Stimulated activated effector memory CD8-positive, alpha-beta T cell treated with anti-CD3 and anti-CD28 coated beads, Interleukin-12 subunit alpha, Interleukin-12 subunit beta, amount 100 ng/mL, for 72 hours (primary cell): ENCODE measurements around the gene SBF1.
"Not testable (repeated sequence)": the region's sequence is repeated elsewhere in the genome, so short reads cannot be mapped to it uniquely, and the experiment has no call there.

ENCODE experiments used
- ATAC-seq: fragments of 150-1000 bp; cut with Tn5 transposase; 2 replicates; pipeline ENCODE4 v1.10.0; 2021
- DNase-seq, 2 donors: peaks; one replicate each; pipeline ENCODE4 v3.0.0; 2021 to 2022; ENCODE audit warnings: low spot score in 2 of 2
- H3K27ac Mint-ChIP-seq: one replicate; pipeline ENCODE4 v1.8.0; 2022; ENCODE audit warnings: mild to moderate bottlenecking, mixed read lengths
- H3K36me3 Mint-ChIP-seq: one replicate; pipeline ENCODE4 v1.8.0; 2022; ENCODE audit warnings: mild to moderate bottlenecking, mixed read lengths
- H3K4me1 Mint-ChIP-seq: one replicate; pipeline ENCODE4 v1.8.0; 2022; ENCODE audit warnings: mixed read lengths
- H3K4me3 Mint-ChIP-seq: one replicate; pipeline ENCODE4 v1.8.0; 2022; ENCODE audit warnings: mild to moderate bottlenecking, mixed read lengths
- H3K9me3 Mint-ChIP-seq: one replicate; pipeline ENCODE4 v1.8.0; 2022; ENCODE audit warnings: mixed read lengths

The SBF1 gene

DNA sequence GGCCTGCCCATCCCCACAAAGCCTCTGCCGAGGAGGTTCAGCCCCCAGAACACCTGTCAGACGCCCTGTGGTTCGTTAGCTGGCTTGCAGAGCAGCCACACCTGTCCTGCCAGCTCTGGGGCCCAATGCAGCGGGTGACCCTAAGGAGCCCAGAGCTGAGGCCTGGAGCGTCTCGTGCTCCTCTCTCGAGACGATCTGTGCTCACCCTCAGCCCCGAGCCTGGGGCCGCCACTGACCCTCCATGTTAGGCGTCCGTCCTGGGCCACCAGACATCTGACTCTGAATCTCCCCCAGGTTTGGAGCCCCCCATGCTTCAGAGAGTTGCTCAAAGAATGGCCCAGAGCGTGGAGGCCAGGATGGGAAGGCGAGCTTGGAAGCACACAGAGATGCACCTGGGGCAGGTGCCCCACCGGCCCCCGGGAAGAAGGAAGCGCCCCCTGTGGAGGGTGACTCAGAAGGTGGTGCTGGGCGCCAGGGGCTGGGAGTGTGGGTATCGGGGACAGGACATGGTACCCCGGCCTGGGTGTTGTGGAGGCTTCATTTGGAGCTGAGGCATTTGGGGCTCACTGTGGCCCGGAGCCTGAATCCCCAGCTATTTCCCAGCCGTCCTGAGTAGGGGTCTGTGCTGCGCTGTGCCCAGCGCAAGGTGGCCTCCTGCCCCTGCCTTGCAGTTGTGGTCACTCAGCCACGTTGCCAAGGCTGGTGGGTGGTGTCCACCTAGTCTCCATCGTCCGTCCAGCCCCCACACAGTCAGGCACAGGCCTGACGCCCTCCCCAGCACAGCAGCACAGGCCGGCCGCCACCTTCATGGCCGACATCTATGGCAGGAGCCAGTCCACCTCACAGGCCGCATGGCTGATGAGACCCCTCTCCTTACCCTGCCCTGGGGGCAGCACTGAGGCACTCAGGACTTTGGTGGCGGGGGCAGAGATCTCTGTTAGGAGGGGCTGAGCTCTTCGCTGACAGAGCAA, 36.2 kb downstream of the SBF1 start:
- Mint-ChIP-seq H3K36me3 (peaks cover 52% of the 10 kb centered on the region), H3K9me3 (no peaks in the 10 kb centered on the region), H3K4me1 (peaks cover 10% of the 10 kb centered on the region), H3K27ac (peak overlapping the region; percentile 64), H3K4me3 (no peak overlapping the region)
- DNase-seq (no peak), ATAC-seq (no peak)

DNA sequence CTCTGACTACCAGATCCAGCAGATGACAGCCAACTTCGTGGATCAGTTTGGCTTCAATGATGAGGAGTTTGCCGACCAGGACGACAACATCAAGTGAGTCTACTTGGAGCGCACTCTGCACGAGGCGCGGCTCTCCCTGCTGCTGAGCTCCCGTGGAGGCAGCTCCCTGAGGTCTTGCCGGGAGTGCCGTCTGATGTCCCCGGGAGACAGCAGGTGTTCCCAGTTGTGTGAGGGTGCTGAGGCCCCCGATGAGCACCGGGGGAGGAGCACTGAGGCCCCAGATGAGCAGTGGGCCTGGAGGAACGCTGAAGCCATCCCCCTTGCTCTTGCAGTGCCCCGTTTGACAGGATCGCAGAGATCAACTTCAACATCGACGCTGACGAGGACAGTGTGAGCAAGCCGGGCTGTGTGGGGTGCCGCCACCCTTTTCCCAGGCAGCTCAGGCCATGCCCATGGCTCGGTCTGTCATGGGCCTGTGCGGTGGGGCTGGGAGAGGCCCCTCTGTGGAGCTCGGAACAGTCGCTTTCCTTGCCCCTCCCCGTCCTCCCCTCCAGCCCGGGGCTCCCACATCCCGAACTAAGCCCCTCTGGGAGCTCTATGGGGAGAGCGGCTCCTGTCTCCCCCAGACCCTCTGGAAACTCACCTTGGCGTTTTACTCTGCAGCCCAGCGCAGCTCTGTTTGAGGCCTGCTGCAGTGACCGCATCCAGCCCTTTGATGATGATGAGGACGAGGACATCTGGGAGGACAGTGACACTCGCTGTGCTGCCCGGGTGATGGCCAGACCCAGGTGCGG, 37.1 kb downstream of the SBF1 start:
- Mint-ChIP-seq H3K4me1 (peaks cover 5% of the 10 kb centered on the region), H3K36me3 (peaks cover 43% of the 10 kb centered on the region), H3K9me3 (no peaks in the 10 kb centered on the region), H3K27ac (no peak overlapping the region), H3K4me3 (no peak overlapping the region)
- DNase-seq (no peak), ATAC-seq (no peak)

DNA sequence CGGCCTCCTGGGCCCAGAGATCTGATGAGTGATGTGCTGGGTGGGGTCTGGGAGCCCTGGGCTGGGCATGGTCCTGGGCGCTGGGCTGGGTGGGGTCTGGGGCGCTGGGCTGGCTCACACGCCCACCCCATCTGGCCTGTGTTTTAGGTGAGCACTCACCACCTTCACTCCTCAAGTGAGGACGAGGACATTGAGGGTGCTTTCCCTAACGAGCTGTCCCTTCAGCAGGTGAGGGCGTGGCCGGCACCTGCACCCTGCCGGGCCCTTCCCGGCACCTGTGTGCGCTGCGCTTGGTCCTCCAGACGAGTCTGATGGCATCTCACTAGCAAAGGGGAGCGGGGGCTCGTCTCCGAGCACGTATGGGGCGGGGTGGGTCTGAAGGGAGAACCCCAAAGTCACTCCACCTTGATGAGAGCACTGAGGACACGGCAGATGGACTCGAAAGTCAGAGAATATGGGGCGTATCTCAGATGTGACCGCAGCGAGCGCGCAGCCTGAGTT, 37.9 kb downstream of the SBF1 start:
- peaks cover 41% of the 10 kb centered on the region for H3K36me3 Mint-ChIP-seq
- ATAC-seq = no peak
- H3K27ac Mint-ChIP-seq = no peak overlapping the region
- no peaks in the 10 kb centered on the region for H3K9me3 Mint-ChIP-seq
- no peak overlapping the region for H3K4me3 Mint-ChIP-seq
- DNase-seq = no peak
- peaks cover 5% of the 10 kb centered on the region for H3K4me1 Mint-ChIP-seq

DNA sequence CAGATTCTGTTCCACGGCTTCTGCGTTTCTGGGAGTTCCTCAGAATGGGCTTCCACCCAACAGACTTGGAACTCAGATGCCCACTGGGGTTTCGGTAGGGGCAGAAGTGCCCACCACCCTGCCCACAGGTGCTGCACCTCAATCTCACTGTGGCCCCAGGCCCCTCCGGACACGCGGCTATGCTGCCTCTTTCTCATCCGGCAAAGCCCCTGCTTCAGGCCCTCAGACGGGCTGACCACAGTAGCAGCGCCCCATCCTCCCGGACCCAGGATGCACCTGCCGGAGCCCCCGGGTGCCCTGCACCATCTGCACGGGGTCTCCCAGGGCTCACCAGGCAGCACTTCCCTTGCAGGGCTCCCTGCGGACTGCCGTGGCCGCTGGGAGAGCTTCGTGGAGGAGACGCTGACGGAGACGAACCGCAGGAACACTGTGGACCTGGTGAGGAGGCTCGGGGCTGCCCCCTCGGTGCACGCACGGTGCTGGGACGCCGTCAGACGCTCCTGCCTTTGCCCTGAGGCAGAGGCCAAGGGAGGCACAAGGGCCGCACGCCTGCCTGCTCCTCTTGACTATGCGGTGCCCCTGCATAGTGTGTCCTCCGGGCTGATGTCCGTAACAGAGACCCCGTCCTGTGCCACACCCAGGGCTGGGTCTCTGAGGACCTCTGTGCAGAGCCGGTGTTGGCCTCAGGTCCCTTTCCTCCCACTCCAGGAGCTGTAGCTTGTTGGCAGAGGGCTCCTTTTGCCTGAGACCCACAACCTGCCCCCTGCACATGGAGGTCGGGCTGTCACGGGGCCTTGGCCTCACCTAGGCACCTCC, 38.6 kb downstream of the SBF1 start:
- ATAC-seq = no peak
- Mint-ChIP-seq H3K27ac (no peak overlapping the region), H3K36me3 (peaks cover 41% of the 10 kb centered on the region)

DNA sequence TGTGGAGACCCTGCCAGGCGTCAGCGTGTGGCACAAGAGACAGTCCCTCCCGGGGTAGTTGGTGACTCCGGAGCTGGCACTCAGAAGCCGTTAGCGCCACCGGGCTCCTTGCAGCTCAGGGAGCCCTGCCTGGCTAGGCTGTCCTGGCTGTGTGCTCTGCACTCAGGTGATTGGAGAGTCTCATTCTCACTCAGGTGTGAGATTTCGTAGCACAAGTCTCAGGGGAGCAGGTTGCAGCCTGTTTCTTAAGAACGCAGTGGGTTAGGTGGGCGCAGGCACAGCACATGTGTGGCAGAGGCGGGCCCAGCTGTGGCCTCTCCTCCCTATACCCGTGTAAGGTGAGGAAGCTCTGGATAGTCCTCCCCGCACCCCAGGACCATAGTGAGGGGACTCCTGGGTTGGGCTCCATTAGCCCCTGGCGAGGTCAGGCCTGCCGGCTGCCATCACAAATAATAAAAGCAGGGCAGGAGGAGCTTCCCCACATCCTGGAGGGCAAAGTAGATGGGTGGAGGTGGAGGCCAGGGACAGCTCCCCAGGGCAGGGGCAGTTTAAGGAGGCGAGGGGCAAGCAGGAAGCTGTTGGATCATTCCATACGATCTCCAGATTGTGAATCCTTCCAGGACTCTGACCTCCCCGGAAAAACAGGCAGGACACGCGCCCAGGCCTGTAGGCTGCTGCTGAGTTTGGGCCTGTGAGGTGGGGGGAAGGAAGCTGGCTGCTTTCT, 39.4 kb downstream of the SBF1 start:
- H3K4me1 Mint-ChIP-seq = peaks cover 5% of the 10 kb centered on the region
- no peak for ATAC-seq
- no peak for DNase-seq
- no peak overlapping the region for H3K4me3 Mint-ChIP-seq
- no peaks in the 10 kb centered on the region for H3K9me3 Mint-ChIP-seq
- peaks cover 41% of the 10 kb centered on the region for H3K36me3 Mint-ChIP-seq
- H3K27ac Mint-ChIP-seq = peak overlapping the region; percentile 81

More for the DNA sequence above, 38.6 kb downstream of the SBF1 start:
- H3K4me3 Mint-ChIP-seq = no peak overlapping the region
- H3K9me3 Mint-ChIP-seq = no peaks in the 10 kb centered on the region
- peaks cover 5% of the 10 kb centered on the region for H3K4me1 Mint-ChIP-seq
- DNase-seq = no peak

DNA sequence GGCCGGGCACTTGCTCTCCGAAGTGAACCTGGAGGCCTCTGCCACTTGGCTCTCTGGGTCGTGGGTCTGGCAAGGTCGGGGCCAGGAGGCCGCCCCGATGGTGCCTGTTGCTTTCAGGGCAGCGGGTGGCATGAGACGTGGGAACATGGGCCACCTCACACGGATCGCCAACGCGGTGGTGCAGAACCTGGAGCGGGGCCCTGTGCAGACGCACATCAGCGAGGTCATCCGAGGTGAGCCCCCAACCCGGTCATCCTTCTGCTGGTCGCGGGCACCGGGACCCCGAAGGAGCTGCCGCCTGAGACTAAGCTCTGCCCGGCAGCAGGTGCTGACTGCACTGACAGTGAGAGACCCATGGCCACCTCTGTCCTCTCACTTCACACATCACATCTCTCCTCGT, 40.0 kb downstream of the SBF1 start:
- Mint-ChIP-seq H3K4me3 (no peak overlapping the region), H3K9me3 (no peaks in the 10 kb centered on the region), H3K4me1 (peaks cover 5% of the 10 kb centered on the region), H3K36me3 (peaks cover 41% of the 10 kb centered on the region), H3K27ac (peak overlapping the region; percentile 81)
- ATAC-seq = no peak
- no peak for DNase-seq

DNA sequence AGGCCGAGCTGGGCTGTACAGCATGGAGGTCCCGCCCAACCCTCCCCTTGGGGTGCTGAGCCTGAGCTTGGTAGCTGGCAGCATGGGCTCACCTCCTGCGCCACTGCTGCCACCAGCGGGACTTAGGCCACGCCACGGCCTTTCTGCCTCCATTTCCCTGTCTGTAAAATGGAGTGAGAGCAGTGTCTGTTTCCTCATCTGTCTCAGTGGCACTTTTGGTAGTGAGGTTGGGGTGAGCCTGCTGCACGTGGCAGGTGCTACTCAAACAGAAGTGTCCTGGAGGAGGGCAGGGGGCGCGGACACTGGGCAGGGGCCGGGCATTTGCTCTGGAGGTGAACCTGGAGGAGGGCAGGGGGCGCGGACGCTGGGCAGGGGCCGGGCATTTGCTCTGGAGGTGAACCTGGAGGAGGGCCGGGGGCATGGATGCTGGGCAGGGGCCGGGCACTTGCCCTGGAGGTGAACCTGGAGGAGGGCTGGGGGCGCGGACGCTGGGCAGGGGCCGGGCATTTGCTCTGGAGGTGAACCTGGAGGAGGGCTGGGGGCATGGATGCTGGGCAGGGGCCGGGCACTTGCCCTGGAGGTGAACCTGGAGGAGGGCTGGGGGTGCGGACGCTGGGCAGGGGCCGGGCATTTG, 41.8 kb downstream of the SBF1 start:
- DNase-seq, ATAC-seq, H3K27ac Mint-ChIP-seq, H3K9me3 Mint-ChIP-seq, H3K4me3 Mint-ChIP-seq, H3K4me1 Mint-ChIP-seq: not testable (repeated sequence)
- peaks cover 54% of the 10 kb centered on the region for H3K36me3 Mint-ChIP-seq

DNA sequence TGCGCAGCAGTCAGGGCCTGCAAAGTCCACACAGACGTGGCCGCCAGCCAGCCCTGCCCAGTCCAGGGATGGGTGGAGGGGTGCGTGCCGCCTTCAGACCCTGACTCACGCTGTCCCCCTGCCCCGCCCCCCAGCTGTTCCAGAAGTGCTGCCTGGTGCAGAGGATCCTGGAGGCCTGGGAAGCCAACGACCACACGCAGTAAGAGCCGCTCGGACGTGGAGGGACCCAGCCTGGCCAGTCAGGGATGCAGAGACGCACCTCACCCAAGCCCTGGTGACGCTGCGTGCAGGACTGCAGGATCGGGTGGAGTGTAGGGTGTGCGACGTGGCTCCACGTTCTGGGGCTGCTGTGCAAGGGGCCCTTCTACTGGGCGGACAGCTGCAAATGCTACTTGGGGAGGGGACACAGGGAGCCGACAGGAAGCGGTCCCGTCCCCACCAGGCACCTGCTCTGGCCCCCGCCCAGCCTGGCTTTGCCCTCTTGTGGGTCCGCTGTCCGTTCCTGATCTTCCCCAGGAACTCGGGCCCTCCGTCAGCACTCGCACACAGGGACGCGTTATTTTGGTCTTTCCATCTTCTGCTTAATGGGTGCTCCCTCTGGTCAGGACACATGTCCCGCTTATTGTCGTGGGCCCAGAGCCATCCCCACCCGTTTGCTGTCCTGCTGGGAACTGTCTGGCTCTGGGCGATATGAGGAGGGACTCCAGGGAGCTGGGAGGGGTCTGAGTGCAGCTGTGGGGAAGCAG, 42.5 kb downstream of the SBF1 start:
- H3K4me1 Mint-ChIP-seq = peaks cover 5% of the 10 kb centered on the region
- H3K9me3 Mint-ChIP-seq = no peaks in the 10 kb centered on the region
- ATAC-seq (no peak), DNase-seq (no peak)
- no peak overlapping the region for H3K4me3 Mint-ChIP-seq
- H3K36me3 Mint-ChIP-seq = peaks cover 61% of the 10 kb centered on the region
- peak overlapping the region; percentile 89 for H3K27ac Mint-ChIP-seq

DNA sequence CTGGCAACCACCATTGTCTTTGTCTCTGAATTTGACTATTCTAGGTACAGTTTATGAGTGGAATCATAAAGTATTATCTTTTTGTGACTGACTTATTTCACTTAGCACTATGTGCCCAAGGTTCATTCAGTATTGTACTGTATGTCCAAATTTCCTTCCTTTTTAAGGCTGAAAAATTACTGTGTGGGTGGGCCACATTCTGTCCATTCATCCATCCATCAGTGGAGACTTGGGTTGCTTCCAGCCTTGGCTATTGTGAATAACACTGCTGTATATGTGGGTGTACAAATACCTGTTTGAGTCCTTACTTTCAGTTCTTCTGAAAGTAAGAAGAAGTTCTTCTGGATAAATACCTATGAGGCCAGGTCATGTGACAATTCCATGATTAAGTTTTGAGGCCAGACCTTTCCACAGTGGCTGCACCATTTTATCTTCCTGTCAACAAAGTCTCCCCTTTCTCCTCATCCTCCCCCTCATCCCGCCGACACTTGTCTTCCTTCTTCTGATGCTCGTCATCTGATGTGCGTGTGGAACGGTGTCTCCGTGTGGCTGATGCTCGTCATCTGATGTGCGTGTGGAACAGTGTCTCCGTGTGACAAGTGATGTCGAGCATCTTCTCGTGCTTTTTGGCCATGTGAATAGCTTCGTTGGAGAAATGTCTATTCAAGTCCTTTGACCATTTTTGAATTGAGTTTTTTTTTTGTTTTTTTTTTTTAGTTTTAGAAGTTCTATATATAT, 49.5 kb downstream of the SBF1 start:
- ATAC-seq (no peak), DNase-seq (no peak)
- H3K4me3 Mint-ChIP-seq = no peak overlapping the region
- peak overlapping the region; percentile 13 for H3K27ac Mint-ChIP-seq
- H3K36me3 Mint-ChIP-seq = peaks cover 99% of the 10 kb centered on the region
- H3K9me3 Mint-ChIP-seq = no peaks in the 10 kb centered on the region
- no peaks in the 10 kb centered on the region for H3K4me1 Mint-ChIP-seq

DNA sequence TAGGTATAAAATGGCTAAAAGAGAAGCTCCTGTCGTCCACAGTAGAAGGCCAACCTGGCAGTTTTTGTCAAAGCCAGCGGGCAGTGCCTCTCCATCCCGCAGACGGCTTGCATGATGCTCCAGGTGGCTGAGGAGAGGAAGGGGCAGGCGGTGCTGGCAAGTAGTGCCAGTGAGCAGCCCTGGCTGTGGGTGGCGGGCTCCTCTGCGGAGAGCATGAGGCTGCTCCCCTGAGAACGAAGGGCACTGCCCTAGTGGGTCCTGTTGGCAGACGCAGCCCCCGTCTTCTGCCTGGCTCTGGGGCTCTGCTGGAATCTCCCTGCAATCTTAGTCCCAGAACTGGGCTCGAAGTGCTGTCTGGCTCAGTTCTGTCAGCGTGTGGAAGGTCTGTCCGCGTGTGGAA, 50.9 kb downstream of the SBF1 start:
- Mint-ChIP-seq H3K4me1 (peaks cover 6% of the 10 kb centered on the region), H3K9me3 (no peaks in the 10 kb centered on the region), H3K4me3 (no peak overlapping the region), H3K36me3 (peaks cover 99% of the 10 kb centered on the region), H3K27ac (peak overlapping the region; percentile 32)
- ATAC-seq (no peak), DNase-seq (no peak)

DNA sequence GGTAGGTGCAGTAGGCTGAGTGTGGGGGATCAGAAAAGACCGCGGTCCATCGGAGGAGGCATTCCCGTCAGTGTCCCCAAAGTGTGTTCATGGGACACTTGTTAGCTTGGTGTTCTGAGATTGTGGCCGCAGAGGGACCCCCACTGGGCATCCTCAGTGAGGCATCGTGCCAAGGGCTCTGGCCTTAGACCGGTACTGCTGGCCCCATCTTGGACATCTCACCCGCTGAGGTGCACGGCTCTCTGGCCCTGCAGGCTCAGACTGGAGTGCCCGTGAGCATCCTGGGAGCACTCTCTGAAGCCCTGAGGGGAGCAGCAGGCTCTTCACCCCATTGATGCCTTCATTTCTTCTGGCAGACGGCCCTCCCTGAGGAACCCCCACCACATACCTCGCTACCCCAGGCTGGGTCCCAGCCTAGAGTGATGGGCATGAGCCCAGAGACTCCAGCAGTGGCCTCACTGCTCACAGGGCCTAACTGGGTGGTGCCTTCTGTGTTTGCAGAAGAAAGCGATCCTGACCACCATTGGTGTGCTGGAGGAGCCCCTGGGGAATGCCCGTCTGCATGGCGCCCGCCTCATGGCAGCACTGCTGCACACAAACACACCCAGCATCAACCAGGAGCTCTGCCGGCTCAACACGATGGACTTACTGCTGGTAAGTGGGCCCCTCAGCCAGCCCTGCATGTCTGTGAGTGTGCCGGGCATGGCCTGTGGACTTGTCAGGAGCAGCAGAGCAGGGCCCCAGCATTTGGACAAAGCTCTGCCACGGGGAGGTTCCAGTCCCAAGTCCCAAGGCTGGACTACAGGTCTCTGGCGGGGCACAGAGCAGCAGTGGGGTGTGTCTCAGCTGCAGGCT, 51.6 kb downstream of the SBF1 start:
- Mint-ChIP-seq H3K9me3 (no peaks in the 10 kb centered on the region), H3K4me1 (peaks cover 6% of the 10 kb centered on the region), H3K4me3 (no peak overlapping the region), H3K36me3 (peaks cover 98% of the 10 kb centered on the region), H3K27ac (peak overlapping the region; percentile 32)
- no peak for DNase-seq
- no peak for ATAC-seq

DNA sequence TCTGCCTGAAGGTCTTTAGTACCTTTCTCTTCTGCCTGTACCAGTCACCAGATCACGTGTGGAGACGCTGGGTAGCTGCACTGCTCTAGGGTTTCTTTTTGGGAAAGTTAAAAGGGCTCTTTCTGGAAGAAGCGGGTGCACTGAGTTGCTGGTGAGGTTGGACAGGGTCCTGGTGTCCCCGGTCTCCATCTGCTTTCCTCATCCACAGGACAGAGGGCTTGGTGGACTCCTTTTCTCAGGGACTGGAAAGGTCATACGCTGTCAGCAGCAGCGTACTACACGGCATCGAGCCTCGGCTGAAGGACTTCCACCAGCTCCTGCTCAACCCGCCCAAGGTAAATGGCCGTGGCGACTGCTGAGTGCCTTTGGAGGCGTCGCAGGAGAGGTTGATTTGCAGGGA, 52.8 kb downstream of the SBF1 start:
- H3K4me1 Mint-ChIP-seq = peaks cover 6% of the 10 kb centered on the region
- ATAC-seq (no peak), DNase-seq (no peak)
- H3K4me3 Mint-ChIP-seq = no peak overlapping the region
- H3K36me3 Mint-ChIP-seq = peaks cover 98% of the 10 kb centered on the region
- H3K9me3 Mint-ChIP-seq = no peaks in the 10 kb centered on the region
- no peak overlapping the region for H3K27ac Mint-ChIP-seq
